Kidney epithelial cell (primary cell): Measurements from ENCODE around the gene C9. TPM values are rescaled to one million over a fixed set of nuclear protein-coding genes. Genes with fewer than 3 reads are reported as not detected.

ENCODE experiments used
- DNase-seq: peaks from one replicate; pipeline ENCODE4 v3.0.0-alpha.2; 2010; ENCODE audit warnings: low read depth
- H3K27me3 ChIP-seq: 2 replicates; pipeline ENCODE4 v1.6.0; 2011; ENCODE audit warnings: low read length; ENCODE audit not compliant: control insufficient read depth, insufficient read depth
- H3K36me3 ChIP-seq: 2 replicates; pipeline ENCODE4 v1.5.1; 2011; ENCODE audit warnings: low read length; ENCODE audit not compliant: control insufficient read depth, insufficient read depth
- H3K4me3 ChIP-seq: 2 replicates; pipeline ENCODE4 v1.5.1; 2011; ENCODE audit warnings: low read depth, mild to moderate bottlenecking, control low read depth, low read length
- total RNA-seq: library from RNA; depleted of rRNA; stranded (reverse); fragments of >200 nt; gene quantifications from 2 replicates; pipeline ENCODE4 v1.2.3, GENCODE V29; 2015
- TF ChIP-seq, protein P1 (sequence below): IDR thresholded peaks from 2 replicates; pipeline ENCODE4 v1.5.1; 2011; ENCODE audit warnings: mild to moderate bottlenecking, moderate library complexity, low read length, control low read depth, inconsistent platforms; ENCODE audit not compliant: insufficient read depth, poor library complexity, severe bottlenecking

C9 gene
- total RNA-seq, 1 donor from 2014 or later, result not detected

DNA sequence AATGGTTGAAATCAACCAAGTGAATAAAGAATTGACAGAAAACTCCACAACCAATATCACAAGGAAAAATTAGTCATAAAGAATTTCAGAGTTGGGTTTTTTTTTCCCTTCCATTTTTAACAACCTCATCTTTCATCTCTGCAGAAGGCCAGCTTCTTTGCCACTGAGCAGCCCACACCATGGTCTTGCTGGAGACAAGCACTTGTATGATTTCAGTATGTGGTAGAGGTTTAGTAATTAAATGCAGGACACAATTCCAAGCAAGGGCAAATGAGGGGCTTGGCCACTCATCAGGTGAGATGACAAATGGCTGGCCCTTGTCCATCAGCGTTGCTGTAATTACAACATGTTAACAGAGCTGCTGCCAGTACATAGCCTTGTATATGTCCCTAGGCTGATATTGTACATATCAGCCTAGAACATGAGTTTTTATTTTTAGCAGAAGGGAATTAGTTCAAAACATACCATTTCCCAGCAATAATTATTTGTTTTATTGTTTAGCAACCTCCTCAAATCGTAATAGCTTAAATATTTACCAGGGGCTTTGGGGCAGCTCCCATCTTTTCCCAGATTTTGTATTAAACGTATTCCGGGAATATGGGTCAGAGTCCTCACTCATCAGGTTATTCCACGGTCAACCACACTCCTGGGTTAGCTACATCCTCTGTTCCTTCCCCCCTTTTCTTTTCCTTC, 5.0 kb upstream of the C9 start:
- DNase-seq, result no peak
- TF ChIP-seq, protein P1, sequence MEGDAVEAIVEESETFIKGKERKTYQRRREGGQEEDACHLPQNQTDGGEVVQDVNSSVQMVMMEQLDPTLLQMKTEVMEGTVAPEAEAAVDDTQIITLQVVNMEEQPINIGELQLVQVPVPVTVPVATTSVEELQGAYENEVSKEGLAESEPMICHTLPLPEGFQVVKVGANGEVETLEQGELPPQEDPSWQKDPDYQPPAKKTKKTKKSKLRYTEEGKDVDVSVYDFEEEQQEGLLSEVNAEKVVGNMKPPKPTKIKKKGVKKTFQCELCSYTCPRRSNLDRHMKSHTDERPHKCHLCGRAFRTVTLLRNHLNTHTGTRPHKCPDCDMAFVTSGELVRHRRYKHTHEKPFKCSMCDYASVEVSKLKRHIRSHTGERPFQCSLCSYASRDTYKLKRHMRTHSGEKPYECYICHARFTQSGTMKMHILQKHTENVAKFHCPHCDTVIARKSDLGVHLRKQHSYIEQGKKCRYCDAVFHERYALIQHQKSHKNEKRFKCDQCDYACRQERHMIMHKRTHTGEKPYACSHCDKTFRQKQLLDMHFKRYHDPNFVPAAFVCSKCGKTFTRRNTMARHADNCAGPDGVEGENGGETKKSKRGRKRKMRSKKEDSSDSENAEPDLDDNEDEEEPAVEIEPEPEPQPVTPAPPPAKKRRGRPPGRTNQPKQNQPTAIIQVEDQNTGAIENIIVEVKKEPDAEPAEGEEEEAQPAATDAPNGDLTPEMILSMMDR, result no peak

DNA sequence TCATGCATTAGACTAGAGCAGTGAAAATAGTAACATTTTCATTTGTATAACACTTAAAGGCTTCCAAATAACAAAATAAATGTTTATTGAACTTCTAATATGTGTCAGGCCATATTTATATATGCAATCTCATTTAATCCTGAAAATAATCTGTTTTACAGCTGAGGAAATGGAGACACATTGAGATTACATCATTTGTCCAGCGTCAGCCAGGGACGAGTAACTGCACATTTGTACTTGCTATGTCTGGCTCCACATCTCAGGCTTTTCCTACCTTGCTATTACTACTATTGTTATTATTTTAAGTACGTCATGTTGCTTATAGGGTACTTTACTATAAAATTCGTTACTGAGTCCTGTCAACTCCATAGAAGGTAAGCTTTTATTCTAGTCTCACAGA, 3.8 kb upstream of the C9 start:
- DNase-seq, result no peak
- H3K27me3 ChIP-seq, result no peaks in the 10 kb centered on the region
- no peak overlapping the region for H3K4me3 ChIP-seq
- no peaks in the 10 kb centered on the region for H3K36me3 ChIP-seq
- TF ChIP-seq, protein P1, result no peak

More for the DNA sequence above, 5.0 kb upstream of the C9 start:
- Histone ChIP-seq H3K36me3 (no peaks in the 10 kb centered on the region), H3K4me3 (no peak overlapping the region), H3K27me3 (no peaks in the 10 kb centered on the region)

DNA sequence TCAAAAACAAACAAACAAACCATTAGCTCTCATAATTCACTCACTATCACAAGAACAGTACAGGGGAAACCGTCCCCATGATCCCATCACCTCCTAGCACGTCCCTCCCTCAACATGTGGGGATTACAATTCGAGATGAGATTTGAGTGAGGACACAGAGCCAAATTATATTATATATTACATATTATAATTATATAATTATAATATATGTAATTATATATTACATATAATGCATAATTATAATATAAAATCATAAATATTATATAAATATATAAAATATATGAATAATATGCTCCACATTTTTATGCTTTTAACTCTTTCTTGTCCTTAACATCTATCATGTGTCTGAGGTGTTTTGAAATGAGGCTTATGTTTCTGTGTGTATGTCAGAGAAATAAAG, 3.4 kb upstream of the C9 start:
- Histone ChIP-seq H3K4me3 (no peak overlapping the region), H3K27me3 (no peaks in the 10 kb centered on the region), H3K36me3 (no peaks in the 10 kb centered on the region)
- TF ChIP-seq, protein P1, result no peak
- no peak for DNase-seq

DNA sequence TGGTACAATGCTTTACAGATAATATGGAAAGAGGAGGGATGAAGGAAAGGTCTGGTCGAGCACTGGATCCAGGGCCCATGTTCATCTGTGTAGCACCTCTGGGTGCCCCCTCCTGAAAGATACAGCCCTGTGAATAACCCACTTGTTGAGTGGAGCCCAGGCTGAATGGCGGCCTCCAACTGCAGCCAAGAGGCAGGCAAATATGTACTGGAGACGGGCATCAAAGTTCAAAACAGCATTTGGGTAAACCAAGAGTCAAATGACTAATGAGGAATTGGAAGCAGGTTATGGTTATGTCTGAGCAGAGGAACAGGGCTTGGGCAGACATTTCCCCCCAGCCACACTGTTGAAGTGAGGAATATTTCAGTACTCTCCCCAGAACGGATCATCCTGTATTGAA, 1.1 kb downstream of the C9 start:
- TF ChIP-seq, protein P1, result no peak
- no peaks in the 10 kb centered on the region for H3K36me3 ChIP-seq
- no peaks in the 10 kb centered on the region for H3K27me3 ChIP-seq
- DNase-seq, result no peak
- H3K4me3 ChIP-seq, result no peak overlapping the region

DNA sequence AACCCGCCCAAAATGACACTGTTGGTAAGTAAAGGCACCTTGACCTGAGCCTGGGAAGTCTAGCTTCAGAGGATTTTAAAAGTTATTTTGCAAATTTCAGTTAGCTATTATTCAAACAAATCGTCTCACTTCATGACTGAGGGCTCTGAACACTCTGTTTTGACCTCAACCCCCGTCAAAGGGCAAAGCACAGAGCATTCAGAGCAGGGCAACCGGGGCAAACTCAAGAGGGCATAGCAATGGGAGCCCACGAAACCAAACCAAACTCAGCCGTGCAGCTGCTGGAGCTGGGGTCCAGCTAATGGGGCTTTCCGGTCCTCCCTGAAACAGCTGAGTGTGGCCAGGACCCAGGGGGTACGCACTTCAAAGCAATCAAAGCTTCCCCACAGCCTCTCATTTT, 1.6 kb downstream of the C9 start:
- Histone ChIP-seq H3K4me3 (no peak overlapping the region), H3K36me3 (no peaks in the 10 kb centered on the region), H3K27me3 (no peaks in the 10 kb centered on the region)
- TF ChIP-seq, protein P1, result no peak
- DNase-seq, result no peak

DNA sequence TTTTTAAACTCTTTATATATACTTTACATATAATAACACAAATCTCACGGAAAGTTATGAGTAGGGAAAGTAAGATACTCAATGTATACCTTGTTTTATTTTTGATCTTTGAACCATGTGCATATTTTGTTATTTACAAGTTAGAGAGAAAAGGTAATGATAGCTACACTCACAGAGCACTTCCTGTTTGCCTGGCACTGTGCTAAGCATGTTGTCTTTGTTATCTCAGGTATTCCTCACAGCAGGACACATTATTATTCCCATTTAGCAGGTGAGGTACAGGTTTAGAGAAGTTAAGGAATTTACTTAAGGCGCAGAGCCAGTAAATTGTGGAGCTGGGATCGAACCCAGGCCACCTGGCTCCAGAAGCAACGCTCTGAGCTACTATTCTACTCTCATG, 3.0 kb downstream of the C9 start:
- Histone ChIP-seq H3K4me3 (no peak overlapping the region), H3K36me3 (no peaks in the 10 kb centered on the region), H3K27me3 (no peaks in the 10 kb centered on the region)
- TF ChIP-seq, protein P1, result no peak
- DNase-seq, result no peak
